Immature natural killer cell (primary cell): ENCODE measurements around the gene CDH13. TPM values are rescaled to one million over a fixed set of nuclear protein-coding genes. Genes with fewer than 3 reads are reported as not detected.
A peak's percentile ranks its signal among the peaks of the same experiment; 100 is the strongest.

Experiments
- DNase-seq, 3 donors: peaks; one replicate each; pipeline ENCODE4 v3.0.0; 2022; ENCODE audit warnings: mixed read lengths in 1 of 3
- H3K27ac Mint-ChIP-seq, 6 donors: one replicate each; pipeline ENCODE4 v1.8.0; 2020; ENCODE audit warnings: mixed read lengths in 6 of 6, mild to moderate bottlenecking in 5 of 6, inconsistent platforms in 4 of 6, moderate library complexity in 3 of 6
- H3K27me3 Mint-ChIP-seq, 3 donors: one replicate each; pipeline ENCODE4 v1.8.0; 2020 to 2021; ENCODE audit warnings: low read depth in 3 of 3, mild to moderate bottlenecking in 3 of 3, mixed read lengths in 3 of 3, moderate library complexity in 3 of 3, inconsistent platforms in 1 of 3
- H3K36me3 Mint-ChIP-seq, 3 donors: one replicate each; pipeline ENCODE4 v1.8.0; 2020; ENCODE audit warnings: mixed read lengths in 3 of 3, inconsistent platforms in 2 of 3, mild to moderate bottlenecking in 2 of 3
- H3K4me1 Mint-ChIP-seq, 2 donors: one replicate each; pipeline ENCODE4 v1.8.0; 2020; ENCODE audit warnings: inconsistent platforms in 2 of 2, mild to moderate bottlenecking in 2 of 2, mixed read lengths in 2 of 2, moderate library complexity in 1 of 2
- H3K4me3 Mint-ChIP-seq, 5 donors: one replicate each; pipeline ENCODE4 v1.8.0; 2020; ENCODE audit warnings: mild to moderate bottlenecking in 5 of 5, mixed read lengths in 5 of 5, inconsistent platforms in 3 of 5, moderate library complexity in 3 of 5
- H3K9me3 Mint-ChIP-seq, 6 donors: one replicate each; pipeline ENCODE4 v1.8.0; 2020; ENCODE audit warnings: mild to moderate bottlenecking in 6 of 6, mixed read lengths in 6 of 6, inconsistent platforms in 4 of 6, moderate library complexity in 3 of 6
- polyA plus RNA-seq, 3 donors: library from polyadenylated mRNA; unstranded; fragments of 300-500 nt; fragmentation: Illumina TruSeq; gene quantifications; one replicate each; pipeline ENCODE4 v1.2.3, GENCODE V29; 2021

Gene CDH13
- polyA plus RNA-seq, 3 donors from 2014 or later = not detected

- no peak overlapping the region for H3K27ac Mint-ChIP-seq
- no peaks in the 10 kb centered on the region for H3K36me3 Mint-ChIP-seq
- H3K27me3 Mint-ChIP-seq = peaks cover 1 to 5% (median 2%) of the 10 kb centered on the region in 3 donors
- peaks cover 15 to 18% of the 10 kb centered on the region in 2 donors for H3K4me1 Mint-ChIP-seq
- H3K4me3 Mint-ChIP-seq = no peak overlapping the region
- DNase-seq = no peak
- peaks cover 0 to 5% (median 0%) of the 10 kb centered on the region in 6 donors for H3K9me3 Mint-ChIP-seq
Measured at GRCh38 chr16:83044589-83044988, 417.8 kb downstream of the CDH13 start.

GRCh38 chr16:83045790-83046189 is 419.0 kb downstream of the CDH13 start:
- Mint-ChIP-seq H3K9me3 (peaks cover 0 to 5% (median 0%) of the 10 kb centered on the region in 6 donors), H3K36me3 (no peaks in the 10 kb centered on the region), H3K4me3 (no peak overlapping the region), H3K27ac (no peak overlapping the region), H3K27me3 (peaks cover 0 to 5% (median 2%) of the 10 kb centered on the region in 3 donors), H3K4me1 (peaks cover 3 to 6% of the 10 kb centered on the region in 2 donors)
- no peak for DNase-seq

GRCh38 chr16:83046664-83047063 is 419.9 kb downstream of the CDH13 start:
- H3K36me3 Mint-ChIP-seq = no peaks in the 10 kb centered on the region
- DNase-seq = no peak
- H3K4me1 Mint-ChIP-seq = peaks cover 2 to 6% of the 10 kb centered on the region in 2 donors
- H3K27ac Mint-ChIP-seq = no peak overlapping the region
- peaks cover 0 to 9% (median 1%) of the 10 kb centered on the region in 3 donors for H3K27me3 Mint-ChIP-seq
- H3K9me3 Mint-ChIP-seq = peaks cover 0 to 4% (median 0%) of the 10 kb centered on the region in 6 donors
- no peak overlapping the region for H3K4me3 Mint-ChIP-seq

- Mint-ChIP-seq H3K36me3 (no peaks in the 10 kb centered on the region), H3K27me3 (peaks cover 0 to 9% (median 0%) of the 10 kb centered on the region in 3 donors), H3K9me3 (peaks cover 0 to 2% (median 0%) of the 10 kb centered on the region in 6 donors), H3K4me3 (no peak overlapping the region), H3K27ac (no peak overlapping the region), H3K4me1 (peaks cover 2 to 6% of the 10 kb centered on the region in 2 donors)
- no peak for DNase-seq
Measured at GRCh38 chr16:83051451-83051850, 424.7 kb downstream of the CDH13 start.

GRCh38 chr16:83054283-83054682 is 427.5 kb downstream of the CDH13 start:
- no peak for DNase-seq
- Mint-ChIP-seq H3K4me3 (no peak overlapping the region), H3K27ac (no peak overlapping the region), H3K27me3 (peaks cover 0 to 9% (median 0%) of the 10 kb centered on the region in 3 donors), H3K4me1 (no peaks in the 10 kb centered on the region), H3K9me3 (no peaks in the 10 kb centered on the region), H3K36me3 (no peaks in the 10 kb centered on the region)

- peaks cover 0 to 3% (median 0%) of the 10 kb centered on the region in 3 donors for H3K36me3 Mint-ChIP-seq
- H3K27ac Mint-ChIP-seq = no peak overlapping the region
- H3K4me1 Mint-ChIP-seq = no peaks in the 10 kb centered on the region
- H3K9me3 Mint-ChIP-seq = peaks cover 0 to 3% (median 0%) of the 10 kb centered on the region in 6 donors
- DNase-seq = no peak
- H3K4me3 Mint-ChIP-seq = no peak overlapping the region
- peaks cover 0 to 4% (median 0%) of the 10 kb centered on the region in 3 donors for H3K27me3 Mint-ChIP-seq
Measured at GRCh38 chr16:83058376-83058775, 431.6 kb downstream of the CDH13 start.

- H3K9me3 Mint-ChIP-seq = peaks cover 0 to 11% (median 0%) of the 10 kb centered on the region in 6 donors
- DNase-seq = no peak
- H3K4me1 Mint-ChIP-seq = no peaks in the 10 kb centered on the region
- H3K4me3 Mint-ChIP-seq = no peak overlapping the region
- H3K36me3 Mint-ChIP-seq = peaks cover 0 to 7% (median 3%) of the 10 kb centered on the region in 3 donors
- H3K27me3 Mint-ChIP-seq = peaks cover 0 to 4% (median 3%) of the 10 kb centered on the region in 3 donors
- H3K27ac Mint-ChIP-seq = no peak overlapping the region
Measured at GRCh38 chr16:83059237-83059636, 432.5 kb downstream of the CDH13 start.

GRCh38 chr16:83066011-83066410 is 439.2 kb downstream of the CDH13 start:
- Mint-ChIP-seq H3K4me3 (no peak overlapping the region), H3K27ac (no peak overlapping the region), H3K4me1 (peaks cover 5 to 9% of the 10 kb centered on the region in 2 donors), H3K27me3 (peaks cover 0 to 5% (median 1%) of the 10 kb centered on the region in 3 donors), H3K36me3 (peaks cover 0 to 9% (median 7%) of the 10 kb centered on the region in 3 donors), H3K9me3 (peaks cover 3 to 29% (median 17%) of the 10 kb centered on the region in 6 donors)
- DNase-seq = no peak

- DNase-seq = no peak
- Mint-ChIP-seq H3K4me1 (peaks cover 5 to 9% of the 10 kb centered on the region in 2 donors), H3K36me3 (peaks cover 0 to 9% (median 7%) of the 10 kb centered on the region in 3 donors), H3K9me3 (peaks cover 3 to 29% (median 17%) of the 10 kb centered on the region in 6 donors), H3K4me3 (no peak overlapping the region), H3K27me3 (peaks cover 0 to 7% (median 1%) of the 10 kb centered on the region in 3 donors), H3K27ac (no peak overlapping the region)
Measured at GRCh38 chr16:83066881-83067280, 440.1 kb downstream of the CDH13 start.

- Mint-ChIP-seq H3K9me3 (peaks cover 7 to 24% (median 17%) of the 10 kb centered on the region in 6 donors), H3K4me3 (no peak overlapping the region), H3K36me3 (peaks cover 0 to 7% (median 2%) of the 10 kb centered on the region in 3 donors), H3K27me3 (peaks cover 0 to 6% (median 0%) of the 10 kb centered on the region in 3 donors), H3K4me1 (peaks cover 5 to 9% of the 10 kb centered on the region in 2 donors), H3K27ac (peak overlapping the region in 1 of 6 donors; percentile 45)
- DNase-seq = peak in 2 of 3 donors; percentile 2 to 4
Measured at GRCh38 chr16:83068686-83069085, 441.9 kb downstream of the CDH13 start.

GRCh38 chr16:83070416-83071209 is 443.8 kb downstream of the CDH13 start:
- Mint-ChIP-seq H3K27me3 (peaks cover 0 to 3% (median 3%) of the 10 kb centered on the region in 3 donors), H3K36me3 (no peaks in the 10 kb centered on the region), H3K27ac (no peak overlapping the region), H3K4me1 (peaks cover 5 to 9% of the 10 kb centered on the region in 2 donors), H3K9me3 (peaks cover 4 to 16% (median 10%) of the 10 kb centered on the region in 6 donors), H3K4me3 (no peak overlapping the region)
- DNase-seq = no peak

GRCh38 chr16:83075956-83076355 is 449.2 kb downstream of the CDH13 start:
- Mint-ChIP-seq H3K36me3 (no peaks in the 10 kb centered on the region), H3K27me3 (peaks cover 0 to 3% (median 2%) of the 10 kb centered on the region in 3 donors), H3K4me1 (no peaks in the 10 kb centered on the region), H3K9me3 (peaks cover 0 to 5% (median 0%) of the 10 kb centered on the region in 6 donors), H3K27ac (no peak overlapping the region), H3K4me3 (no peak overlapping the region)
- DNase-seq = no peak

- Mint-ChIP-seq H3K27ac (no peak overlapping the region), H3K36me3 (no peaks in the 10 kb centered on the region), H3K9me3 (no peaks in the 10 kb centered on the region), H3K4me3 (no peak overlapping the region), H3K27me3 (peaks cover 0 to 6% (median 3%) of the 10 kb centered on the region in 3 donors), H3K4me1 (no peaks in the 10 kb centered on the region)
- no peak for DNase-seq
Measured at GRCh38 chr16:83083361-83083760, 456.6 kb downstream of the CDH13 start.

- Mint-ChIP-seq H3K4me1 (no peaks in the 10 kb centered on the region), H3K4me3 (no peak overlapping the region), H3K36me3 (no peaks in the 10 kb centered on the region), H3K27ac (no peak overlapping the region), H3K9me3 (peaks cover 0 to 1% (median 0%) of the 10 kb centered on the region in 6 donors), H3K27me3 (peaks cover 0 to 6% (median 3%) of the 10 kb centered on the region in 3 donors)
- no peak for DNase-seq
Measured at GRCh38 chr16:83085660-83086059, 458.9 kb downstream of the CDH13 start.
